GM23338 (cell line): Measurements from ENCODE around the gene TUBA8. TPM values are rescaled to one million over a fixed set of nuclear protein-coding genes. Genes with fewer than 3 reads are reported as not detected.

Experiments
- ATAC-seq: fragments of 200-7000 bp; cut with Tn5 transposase; 3 replicates; pipeline ENCODE4 v1.9.1; 2020
- DNase-seq: peaks from one replicate; pipeline ENCODE4 v3.0.0-alpha.2; 2015; ENCODE audit warnings: low spot score
- H2AFZ ChIP-seq: fragments of 200-600 bp; sonication (generic); 2 replicates; pipeline ENCODE4 v1.8.0; 2016; ENCODE audit warnings: antibody characterized with exemption, mild to moderate bottlenecking, moderate library complexity
- H3F3A ChIP-seq: fragments of 200-600 bp; sonication (generic); replicated peaks from 2 replicates; pipeline ENCODE4 v1.8.0; 2017; ENCODE audit warnings: antibody characterized with exemption, mixed run types, low read depth
- H3K27ac ChIP-seq: fragments of 200-600 bp; sonication (generic); 2 replicates; pipeline ENCODE4 v1.6.1; 2016; ENCODE audit warnings: low read depth
- H3K27me3 ChIP-seq: fragments of 200-600 bp; sonication (generic); 2 replicates; pipeline ENCODE4 v1.8.0; 2016; ENCODE audit warnings: mild to moderate bottlenecking, mixed run types, moderate library complexity; ENCODE audit not compliant: insufficient read depth
- H3K36me3 ChIP-seq: fragments of 200-600 bp; sonication (generic); 2 replicates; pipeline ENCODE4 v1.8.0; 2016; ENCODE audit warnings: mild to moderate bottlenecking; ENCODE audit not compliant: insufficient read depth
- H3K4me1 ChIP-seq: fragments of 200-600 bp; sonication (generic); 2 replicates; pipeline ENCODE4 v1.8.0; 2016; ENCODE audit warnings: mild to moderate bottlenecking, moderate library complexity; ENCODE audit not compliant: insufficient read depth
- H3K4me2 ChIP-seq: fragments of 200-600 bp; sonication (generic); 2 replicates; pipeline ENCODE4 v1.7.1; 2017; ENCODE audit warnings: mixed run types
- H3K4me3 ChIP-seq: fragments of 200-600 bp; sonication (generic); 2 replicates; pipeline ENCODE4 v1.6.1; 2016; ENCODE audit warnings: mixed run types
- H3K79me2 ChIP-seq: fragments of 200-600 bp; sonication (generic); replicated peaks from 2 replicates; pipeline ENCODE4 v1.8.0; 2017; ENCODE audit warnings: mild to moderate bottlenecking; ENCODE audit not compliant: insufficient read depth
- H3K9me2 ChIP-seq: fragments of 200-600 bp; sonication (generic); 2 replicates; pipeline ENCODE4 v1.8.0; 2017; ENCODE audit not compliant: insufficient read depth
- H4K20me1 ChIP-seq: fragments of 200-600 bp; sonication (generic); replicated peaks from 2 replicates; pipeline ENCODE4 v1.8.0; 2017; ENCODE audit warnings: mild to moderate bottlenecking; ENCODE audit not compliant: insufficient read depth
- H3K27ac Mint-ChIP-seq: 2 replicates; pipeline ENCODE4 v1.8.0; 2020; ENCODE audit warnings: inconsistent platforms, mild to moderate bottlenecking, moderate library complexity, mixed read lengths
- H3K27me3 Mint-ChIP-seq: 3 replicates; pipeline ENCODE4 v1.8.0; 2022; ENCODE audit warnings: low read depth, mild to moderate bottlenecking, moderate library complexity, mixed read lengths, inconsistent platforms; ENCODE audit not compliant: insufficient read depth, poor library complexity
- H3K36me3 Mint-ChIP-seq: 3 replicates; pipeline ENCODE4 v1.8.0; 2021; ENCODE audit warnings: low read depth, mild to moderate bottlenecking, inconsistent platforms, moderate library complexity, mixed read lengths
- H3K4me1 Mint-ChIP-seq: 3 replicates; pipeline ENCODE4 v1.8.0; 2020; ENCODE audit warnings: mild to moderate bottlenecking, inconsistent platforms, mixed read lengths
- H3K4me3 Mint-ChIP-seq: 3 replicates; pipeline ENCODE4 v1.8.0; 2021; ENCODE audit warnings: moderate library complexity, mild to moderate bottlenecking, inconsistent platforms, mixed read lengths
- H3K9me3 Mint-ChIP-seq: 3 replicates; pipeline ENCODE4 v1.8.0; 2020; ENCODE audit warnings: moderate library complexity, mild to moderate bottlenecking, inconsistent platforms, mixed read lengths
- ETS1 ChIP-seq: IDR thresholded peaks from 2 replicates; pipeline ENCODE4 v1.6.1; 2016; ENCODE audit warnings: antibody characterized with exemption
- EZH2 ChIP-seq: fragments of 200-600 bp; sonication (generic); IDR thresholded peaks from one replicate; pipeline ENCODE4 v1.8.0; 2017; ENCODE audit warnings: antibody characterized with exemption, mild to moderate bottlenecking, low read depth; ENCODE audit not compliant: unreplicated experiment
- EZH2phosphoT487 ChIP-seq: fragments of 200-600 bp; sonication (generic); IDR thresholded peaks from one replicate; pipeline ENCODE4 v1.8.1; 2018; ENCODE audit warnings: antibody characterized with exemption; ENCODE audit not compliant: unreplicated experiment
- POLR2AphosphoS5 ChIP-seq: IDR thresholded peaks from 2 replicates; pipeline ENCODE4 v1.6.1; 2016; ENCODE audit warnings: antibody characterized with exemption, low read depth
- REST ChIP-seq: IDR thresholded peaks from one replicate; pipeline ENCODE4 v1.6.1; 2018; ENCODE audit warnings: antibody characterized with exemption; ENCODE audit not compliant: unreplicated experiment
- ZNF114 ChIP-seq: fragments of 250-450 bp; sonication (Bioruptor Pico); IDR thresholded peaks from 2 replicates; pipeline ENCODE4 v1.5.0; 2020; ENCODE audit warnings: mild to moderate bottlenecking, moderate library complexity
- ZNF331 ChIP-seq: fragments of 250-450 bp; sonication (Bioruptor Pico); IDR thresholded peaks from 2 replicates; pipeline ENCODE4 v1.5.0; 2020; ENCODE audit warnings: low read depth, mild to moderate bottlenecking, moderate library complexity
- ZNF462 ChIP-seq: fragments of 250-450 bp; sonication (Bioruptor Pico); IDR thresholded peaks from 2 replicates; pipeline ENCODE4 v1.5.0; 2020; ENCODE audit warnings: mild to moderate bottlenecking, moderate library complexity
- polyA plus RNA-seq: library from polyadenylated mRNA; unstranded; fragments of >200 nt; fragmentation: Nextera tagmentation; extraction: Ambion mirVana; gene quantifications from 2 replicates; pipeline ENCODE4 v1.2.1, GENCODE V29; 2016
- total RNA-seq: library from RNA; depleted of rRNA; stranded (reverse); fragments of >200 nt; shearing (Covaris generic); gene quantifications from 2 replicates; pipeline ENCODE4 v1.2.3, GENCODE V29; 2014

The TUBA8 gene
- total and polyA plus RNA-seq, 2 experiments from 2014 or later, result 0.31 to 0.48 TPM

- peaks cover 11% of the 10 kb centered on the region for H3K4me1 Mint-ChIP-seq
- H3K36me3 Mint-ChIP-seq, result peaks cover 11% of the 10 kb centered on the region; the same call in 2 of the 3 replicates
- peak overlapping the region; percentile 66; the same call in 1 of the 2 replicates for H3K4me3 ChIP-seq
- H3K27ac ChIP-seq, result no peak overlapping the region
- H3K79me2 ChIP-seq, result no peaks in the 10 kb centered on the region
- peaks cover 34% of the 10 kb centered on the region for H3K27me3 Mint-ChIP-seq
- H4K20me1 ChIP-seq, result no peaks in the 10 kb centered on the region
- no peak overlapping the region; the same call in 1 of the 3 replicates for H3K4me3 Mint-ChIP-seq
- peak overlapping the region; percentile 93 for H3K4me2 ChIP-seq
- H3F3A ChIP-seq, result no peaks in the 10 kb centered on the region
- peaks cover 47% of the 10 kb centered on the region for H3K27me3 ChIP-seq
- H3K9me3 Mint-ChIP-seq, result peaks cover 27% of the 10 kb centered on the region
- no peaks in the 10 kb centered on the region for H3K36me3 ChIP-seq
- ATAC-seq (no peak; the same call in 2 of the 3 replicates), DNase-seq (no peak)
- peaks cover 12% of the 10 kb centered on the region; the same call in 1 of the 2 replicates for H3K4me1 ChIP-seq
- H3K9me2 ChIP-seq, result no peaks in the 10 kb centered on the region
- no peak overlapping the region for H3K27ac Mint-ChIP-seq
- TF ChIP-seq ZNF114 (CRISPR knock-in tag), result no peak
- no peak for TF ChIP-seq EZH2phosphoT487
- no peak for TF ChIP-seq EZH2
- no peak for TF ChIP-seq POLR2AphosphoS5
- no peak for TF ChIP-seq ETS1
- H2AFZ ChIP-seq, result peak overlapping the region; percentile 89
Observed at GRCh38 chr22:18111759-18112330, 1.2 kb downstream of the TUBA8 start.

- no peaks in the 10 kb centered on the region for H3K9me2 ChIP-seq
- H3F3A ChIP-seq, result no peaks in the 10 kb centered on the region
- Mint-ChIP-seq H3K36me3 (peaks cover 11% of the 10 kb centered on the region; the same call in 2 of the 3 replicates), H3K4me3 (no peak overlapping the region), H3K27me3 (peaks cover 36% of the 10 kb centered on the region), H3K9me3 (peaks cover 23% of the 10 kb centered on the region), H3K4me1 (peaks cover 11% of the 10 kb centered on the region), H3K27ac (no peak overlapping the region)
- H3K4me2 ChIP-seq, result no peak overlapping the region
- no peak overlapping the region for H3K4me3 ChIP-seq
- no peak for ATAC-seq
- H3K4me1 ChIP-seq, result peaks cover 12% of the 10 kb centered on the region; the same call in 1 of the 2 replicates
- H3K27ac ChIP-seq, result no peak overlapping the region
- peaks cover 47% of the 10 kb centered on the region for H3K27me3 ChIP-seq
- no peaks in the 10 kb centered on the region for H3K36me3 ChIP-seq
- no peak for DNase-seq
- no peaks in the 10 kb centered on the region for H3K79me2 ChIP-seq
- H2AFZ ChIP-seq, result no peak overlapping the region
- H4K20me1 ChIP-seq, result no peaks in the 10 kb centered on the region
- TF ChIP-seq POLR2AphosphoS5 (no peak), REST (no peak), EZH2phosphoT487 (no peak), ZNF331 (CRISPR knock-in tag) (no peak), EZH2 (no peak), ETS1 (no peak), ZNF462 (CRISPR knock-in tag) (no peak)
Observed at GRCh38 chr22:18112440-18112839, 1.8 kb downstream of the TUBA8 start.
